GM23338 (cell line): ENCODE data around the gene MAMDC2. TPM values are rescaled to one million over a fixed set of nuclear protein-coding genes. Genes with fewer than 3 reads are reported as not detected.

ENCODE experiments used
- ATAC-seq: fragments of 200-7000 bp; cut with Tn5 transposase; 3 replicates; pipeline ENCODE4 v1.9.1; 2020
- DNase-seq: peaks from one replicate; pipeline ENCODE4 v3.0.0-alpha.2; 2015; ENCODE audit warnings: low spot score
- H2AFZ ChIP-seq: fragments of 200-600 bp; sonication (generic); 2 replicates; pipeline ENCODE4 v1.8.0; 2016; ENCODE audit warnings: antibody characterized with exemption, mild to moderate bottlenecking, moderate library complexity
- H3F3A ChIP-seq: fragments of 200-600 bp; sonication (generic); replicated peaks from 2 replicates; pipeline ENCODE4 v1.8.0; 2017; ENCODE audit warnings: antibody characterized with exemption, mixed run types, low read depth
- H3K27ac ChIP-seq: fragments of 200-600 bp; sonication (generic); 2 replicates; pipeline ENCODE4 v1.6.1; 2016; ENCODE audit warnings: low read depth
- H3K27me3 ChIP-seq: fragments of 200-600 bp; sonication (generic); 2 replicates; pipeline ENCODE4 v1.8.0; 2016; ENCODE audit warnings: mild to moderate bottlenecking, mixed run types, moderate library complexity; ENCODE audit not compliant: insufficient read depth
- H3K36me3 ChIP-seq: fragments of 200-600 bp; sonication (generic); 2 replicates; pipeline ENCODE4 v1.8.0; 2016; ENCODE audit warnings: mild to moderate bottlenecking; ENCODE audit not compliant: insufficient read depth
- H3K4me1 ChIP-seq: fragments of 200-600 bp; sonication (generic); 2 replicates; pipeline ENCODE4 v1.8.0; 2016; ENCODE audit warnings: mild to moderate bottlenecking, moderate library complexity; ENCODE audit not compliant: insufficient read depth
- H3K4me2 ChIP-seq: fragments of 200-600 bp; sonication (generic); 2 replicates; pipeline ENCODE4 v1.7.1; 2017; ENCODE audit warnings: mixed run types
- H3K4me3 ChIP-seq: fragments of 200-600 bp; sonication (generic); 2 replicates; pipeline ENCODE4 v1.6.1; 2016; ENCODE audit warnings: mixed run types
- H3K79me2 ChIP-seq: fragments of 200-600 bp; sonication (generic); replicated peaks from 2 replicates; pipeline ENCODE4 v1.8.0; 2017; ENCODE audit warnings: mild to moderate bottlenecking; ENCODE audit not compliant: insufficient read depth
- H3K9me2 ChIP-seq: fragments of 200-600 bp; sonication (generic); 2 replicates; pipeline ENCODE4 v1.8.0; 2017; ENCODE audit not compliant: insufficient read depth
- H4K20me1 ChIP-seq: fragments of 200-600 bp; sonication (generic); replicated peaks from 2 replicates; pipeline ENCODE4 v1.8.0; 2017; ENCODE audit warnings: mild to moderate bottlenecking; ENCODE audit not compliant: insufficient read depth
- H3K27ac Mint-ChIP-seq: 2 replicates; pipeline ENCODE4 v1.8.0; 2020; ENCODE audit warnings: inconsistent platforms, mild to moderate bottlenecking, moderate library complexity, mixed read lengths
- H3K27me3 Mint-ChIP-seq: 3 replicates; pipeline ENCODE4 v1.8.0; 2022; ENCODE audit warnings: low read depth, mild to moderate bottlenecking, moderate library complexity, mixed read lengths, inconsistent platforms; ENCODE audit not compliant: insufficient read depth, poor library complexity
- H3K36me3 Mint-ChIP-seq: 3 replicates; pipeline ENCODE4 v1.8.0; 2021; ENCODE audit warnings: low read depth, mild to moderate bottlenecking, inconsistent platforms, moderate library complexity, mixed read lengths
- H3K4me1 Mint-ChIP-seq: 3 replicates; pipeline ENCODE4 v1.8.0; 2020; ENCODE audit warnings: mild to moderate bottlenecking, inconsistent platforms, mixed read lengths
- H3K4me3 Mint-ChIP-seq: 3 replicates; pipeline ENCODE4 v1.8.0; 2021; ENCODE audit warnings: moderate library complexity, mild to moderate bottlenecking, inconsistent platforms, mixed read lengths
- H3K9me3 Mint-ChIP-seq: 3 replicates; pipeline ENCODE4 v1.8.0; 2020; ENCODE audit warnings: moderate library complexity, mild to moderate bottlenecking, inconsistent platforms, mixed read lengths
- CREB1 ChIP-seq: fragments of 250-450 bp; sonication (Bioruptor Pico); IDR thresholded peaks from 2 replicates; pipeline ENCODE4 v1.5.0; 2020; ENCODE audit warnings: low read depth, mild to moderate bottlenecking, moderate library complexity
- EZH2 ChIP-seq: fragments of 200-600 bp; sonication (generic); IDR thresholded peaks from one replicate; pipeline ENCODE4 v1.8.0; 2017; ENCODE audit warnings: antibody characterized with exemption, mild to moderate bottlenecking, low read depth; ENCODE audit not compliant: unreplicated experiment
- JUNB ChIP-seq: IDR thresholded peaks from one replicate; pipeline ENCODE4 v1.6.1; 2016; ENCODE audit warnings: antibody characterized with exemption; ENCODE audit not compliant: unreplicated experiment
- POLR2AphosphoS5 ChIP-seq: IDR thresholded peaks from 2 replicates; pipeline ENCODE4 v1.6.1; 2016; ENCODE audit warnings: antibody characterized with exemption, low read depth
- REST ChIP-seq: IDR thresholded peaks from one replicate; pipeline ENCODE4 v1.6.1; 2018; ENCODE audit warnings: antibody characterized with exemption; ENCODE audit not compliant: unreplicated experiment
- STAT1 ChIP-seq: IDR thresholded peaks from one replicate; pipeline ENCODE4 v1.6.1; 2016; ENCODE audit warnings: antibody characterized with exemption; ENCODE audit not compliant: unreplicated experiment
- ZNF114 ChIP-seq: fragments of 250-450 bp; sonication (Bioruptor Pico); IDR thresholded peaks from 2 replicates; pipeline ENCODE4 v1.5.0; 2020; ENCODE audit warnings: mild to moderate bottlenecking, moderate library complexity
- ZNF331 ChIP-seq: fragments of 250-450 bp; sonication (Bioruptor Pico); IDR thresholded peaks from 2 replicates; pipeline ENCODE4 v1.5.0; 2020; ENCODE audit warnings: low read depth, mild to moderate bottlenecking, moderate library complexity
- ZNF462 ChIP-seq: fragments of 250-450 bp; sonication (Bioruptor Pico); IDR thresholded peaks from 2 replicates; pipeline ENCODE4 v1.5.0; 2020; ENCODE audit warnings: mild to moderate bottlenecking, moderate library complexity
- polyA plus RNA-seq: library from polyadenylated mRNA; unstranded; fragments of >200 nt; fragmentation: Nextera tagmentation; extraction: Ambion mirVana; gene quantifications from 2 replicates; pipeline ENCODE4 v1.2.1, GENCODE V29; 2016
- total RNA-seq: library from RNA; depleted of rRNA; stranded (reverse); fragments of >200 nt; shearing (Covaris generic); gene quantifications from 2 replicates; pipeline ENCODE4 v1.2.3, GENCODE V29; 2014

Gene MAMDC2
- total and polyA plus RNA-seq, 2 experiments from 2014 or later: 7.7 to 19.6 TPM

DNA sequence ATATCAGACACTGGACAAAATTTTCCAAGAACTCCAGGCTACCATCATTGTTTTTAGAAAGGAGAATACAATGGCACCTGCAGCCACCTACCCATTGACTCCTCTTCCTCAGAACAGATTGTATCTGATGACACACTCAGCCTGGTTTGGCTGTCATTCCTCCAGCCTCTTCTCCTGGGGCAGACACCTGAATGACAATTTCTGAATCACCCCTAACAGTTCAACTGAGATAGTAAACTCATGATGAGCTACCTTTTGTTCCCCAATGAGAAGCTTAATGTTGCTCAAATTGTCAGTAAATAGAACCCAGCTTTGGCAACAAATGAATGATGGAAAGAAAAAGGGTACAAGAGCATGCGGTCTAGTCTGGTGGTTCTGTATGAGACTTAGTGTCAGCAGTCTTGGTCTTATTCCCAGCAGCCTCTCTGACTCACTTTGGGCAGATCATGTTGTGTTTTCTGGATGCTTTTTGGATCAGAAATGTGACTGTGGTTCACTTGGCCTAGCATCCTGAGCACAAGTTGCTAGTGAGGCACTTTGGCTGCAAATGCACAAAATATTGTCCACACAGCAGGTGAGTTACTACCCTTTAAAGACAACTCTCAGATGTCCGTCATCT is 78.3 kb downstream of the MAMDC2 start:
- Histone ChIP-seq H3K79me2 (no peaks in the 10 kb centered on the region), H3K4me3 (no peak overlapping the region), H3K4me2 (no peak overlapping the region), H2AFZ (no peak overlapping the region), H3K27ac (no peak overlapping the region), H4K20me1 (no peaks in the 10 kb centered on the region), H3K36me3 (no peaks in the 10 kb centered on the region; the same call in 1 of the 2 replicates), H3K4me1 (peaks cover 4% of the 10 kb centered on the region; the same call in 1 of the 2 replicates), H3K27me3 (no peaks in the 10 kb centered on the region), H3F3A (no peaks in the 10 kb centered on the region), H3K9me2 (no peaks in the 10 kb centered on the region)
- no peaks in the 10 kb centered on the region for H3K9me3 Mint-ChIP-seq
- peaks cover 4% of the 10 kb centered on the region for H3K36me3 Mint-ChIP-seq
- H3K27me3 Mint-ChIP-seq: no peaks in the 10 kb centered on the region
- DNase-seq: no peak
- ATAC-seq: no peak
- no peak overlapping the region for H3K4me3 Mint-ChIP-seq
- TF ChIP-seq STAT1: no peak
- no peak for TF ChIP-seq REST
- H3K27ac Mint-ChIP-seq: no peak overlapping the region
- peaks cover 12% of the 10 kb centered on the region; the same call in 2 of the 3 replicates for H3K4me1 Mint-ChIP-seq

DNA sequence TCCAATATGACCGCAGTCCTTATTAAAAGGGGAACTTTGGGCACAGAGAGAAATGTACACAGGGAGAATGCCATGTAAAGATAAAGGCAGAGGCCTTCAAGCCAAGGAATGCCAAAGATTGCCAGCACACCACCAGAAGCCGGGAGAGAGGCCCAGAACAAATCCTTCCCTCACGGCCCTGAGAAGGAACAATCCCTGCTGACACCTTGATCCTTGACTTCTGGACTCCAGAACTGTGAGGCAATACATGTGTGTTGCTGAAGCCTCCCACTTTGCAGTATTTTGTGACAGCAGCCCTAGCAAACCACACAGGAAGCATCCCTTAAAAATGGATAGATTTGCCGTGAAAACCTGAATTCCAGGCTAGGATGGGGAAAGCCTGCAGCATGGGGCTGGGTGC is 80.0 kb downstream of the MAMDC2 start:
- Mint-ChIP-seq H3K27ac (no peak overlapping the region), H3K4me1 (peaks cover 2% of the 10 kb centered on the region; the same call in 1 of the 3 replicates), H3K9me3 (no peaks in the 10 kb centered on the region), H3K4me3 (no peak overlapping the region), H3K27me3 (no peaks in the 10 kb centered on the region), H3K36me3 (no peaks in the 10 kb centered on the region; the same call in 2 of the 3 replicates)
- H3K27me3 ChIP-seq: no peaks in the 10 kb centered on the region
- no peaks in the 10 kb centered on the region for H3K79me2 ChIP-seq
- H4K20me1 ChIP-seq: no peaks in the 10 kb centered on the region
- no peaks in the 10 kb centered on the region for H3K9me2 ChIP-seq
- no peaks in the 10 kb centered on the region; the same call in 1 of the 2 replicates for H3K4me1 ChIP-seq
- H3K27ac ChIP-seq: no peak overlapping the region
- no peak for DNase-seq
- H3K4me2 ChIP-seq: no peak overlapping the region
- no peaks in the 10 kb centered on the region for H3K36me3 ChIP-seq
- ATAC-seq: no peak
- no peak overlapping the region for H3K4me3 ChIP-seq
- no peak overlapping the region for H2AFZ ChIP-seq
- H3F3A ChIP-seq: no peaks in the 10 kb centered on the region
- TF ChIP-seq ZNF462 (CRISPR knock-in tag): no peak
- no peak for TF ChIP-seq ZNF331 (CRISPR knock-in tag)
- no peak for TF ChIP-seq ZNF114 (CRISPR knock-in tag)
- TF ChIP-seq POLR2AphosphoS5: no peak
- no peak for TF ChIP-seq CREB1 (CRISPR knock-in tag)
- TF ChIP-seq JUNB: no peak
- TF ChIP-seq EZH2: no peak
